Measurements from ENCODE around the gene SLFN5. TPM values are rescaled to one million over a fixed set of nuclear protein-coding genes. Genes with fewer than 3 reads are reported as not detected.
A peak's percentile ranks its signal among the peaks of the same experiment; 100 is the strongest.
"Not testable (repeated sequence)": the region's sequence is repeated elsewhere in the genome, so short reads cannot be mapped to it uniquely, and the experiment has no call there.

SLFN5 gene
- polyA plus RNA-seq (2011; rRNA removed) (32.6 and 65.3 TPM in 2 replicates), polyA minus RNA-seq (2011; rRNA and poly(A)+ RNA removed) (51.5 and 60.4 TPM in 2 replicates)

GRCh38 chr17:35242805-35243560 lies at the start of gene SLFN5:
SLFN5 (plus strand) TSS chr17:35243072; CDS start chr17:35258691, 15,619 bp downstream.
- H3K4me3 ChIP-seq (ENCODE audit: low read depth, low read length) = peak within 1 kb of the TSS; percentile 91
- ChIA-PET CTCF (interaction anchor here (1.2 to 1.5 kb wide), 2 partner anchors 68 to 150 kb away, joined by 3 read pairs; no protein-coding TSS in a partner anchor), POLR2A (no interaction called here)
- DNase-seq (ENCODE audit: low read depth) = peak; percentile 69
- no peaks in the 10 kb centered on the region for H3K27me3 ChIP-seq (ENCODE audit: control insufficient read depth, insufficient read depth, low read length)
- H3K36me3 ChIP-seq (ENCODE audit: control insufficient read depth, insufficient read depth, low read length) = peaks cover 4% of the 10 kb centered on the region
- no peak for TF ChIP-seq CTCF (IDR thresholded peaks at IDR 0.05; ENCODE audit: insufficient read depth, low read depth, low read length)

- H3K27me3 ChIP-seq (ENCODE audit: control insufficient read depth, insufficient read depth, low read length); POLR2A ChIA-PET; DNase-seq (ENCODE audit: low read depth); H3K36me3 ChIP-seq (ENCODE audit: control insufficient read depth, insufficient read depth, low read length); H3K4me3 ChIP-seq (ENCODE audit: low read depth, low read length); CTCF ChIA-PET: not testable (repeated sequence)
Measured at GRCh38 chr17:35194001-35194400, 48.9 kb upstream of the SLFN5 start, which contains the start of gene SLC35G3. SLC35G3 (minus strand) TSS chr17:35194393; CDS start chr17:35194307, 86 bp downstream.

DNA sequence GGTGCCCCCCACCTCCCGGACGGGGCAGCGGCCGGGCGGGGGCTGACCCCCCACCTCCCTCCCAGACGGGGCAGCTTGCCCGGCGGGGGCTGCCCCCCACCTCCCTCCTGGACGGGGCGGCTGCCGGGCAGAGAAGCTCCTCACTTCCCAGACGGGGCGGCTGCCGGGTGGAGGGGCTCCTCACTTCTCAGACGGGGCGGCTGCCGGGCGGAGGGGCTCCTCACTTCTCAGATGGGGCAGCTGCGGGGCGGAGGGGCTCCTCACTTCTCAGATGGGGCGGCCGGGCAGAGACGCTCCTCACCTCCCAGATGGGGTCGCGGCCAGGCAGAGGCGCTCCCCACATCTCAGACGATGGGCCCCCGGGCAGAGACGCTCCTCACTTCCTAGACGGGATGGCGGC lies 47.8 kb upstream of the SLFN5 start:
- H3K4me3 ChIP-seq (ENCODE audit: low read depth, low read length); H3K27me3 ChIP-seq (ENCODE audit: control insufficient read depth, insufficient read depth, low read length); DNase-seq (ENCODE audit: low read depth); CTCF ChIA-PET; POLR2A ChIA-PET; H3K36me3 ChIP-seq (ENCODE audit: control insufficient read depth, insufficient read depth, low read length): not testable (repeated sequence)

- H3K36me3 ChIP-seq (ENCODE audit: control insufficient read depth, insufficient read depth, low read length); CTCF ChIA-PET; POLR2A ChIA-PET; H3K27me3 ChIP-seq (ENCODE audit: control insufficient read depth, insufficient read depth, low read length); DNase-seq (ENCODE audit: low read depth); H3K4me3 ChIP-seq (ENCODE audit: low read depth, low read length): not testable (repeated sequence)
Measured at GRCh38 chr17:35202582-35202981, 40.3 kb upstream of the SLFN5 start.

DNA sequence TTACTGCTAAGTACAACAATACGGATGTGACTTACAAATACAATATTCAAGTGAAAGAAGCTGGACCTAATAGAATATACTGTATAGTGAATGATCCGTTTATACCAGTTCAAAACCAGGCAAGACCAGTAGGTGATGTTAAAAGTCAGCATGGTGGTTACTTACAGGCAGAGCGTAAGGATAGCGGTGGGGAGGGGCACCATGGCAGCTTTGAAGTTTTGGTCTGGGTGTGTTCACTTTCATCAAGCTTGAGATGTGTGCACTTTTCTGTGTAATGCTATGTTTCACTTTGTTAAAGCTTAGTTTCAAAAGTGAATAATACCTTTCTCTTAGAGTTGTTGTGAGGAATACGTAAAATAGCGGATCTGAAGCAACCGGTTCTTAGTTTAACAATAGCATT lies 32.1 kb upstream of the SLFN5 start:
- Histone ChIP-seq H3K4me3 (ENCODE audit: low read depth, low read length) (no peak overlapping the region), H3K27me3 (ENCODE audit: control insufficient read depth, insufficient read depth, low read length) (peaks cover 2% of the 10 kb centered on the region; the same call in 1 of the 2 replicates), H3K36me3 (ENCODE audit: control insufficient read depth, insufficient read depth, low read length) (no peaks in the 10 kb centered on the region)
- CTCF ChIA-PET = no interaction called here
- no peak for TF ChIP-seq CTCF (IDR thresholded peaks at IDR 0.05; ENCODE audit: insufficient read depth, low read depth, low read length)
- no peak for DNase-seq (ENCODE audit: low read depth)
- POLR2A ChIA-PET = no interaction called here

DNA sequence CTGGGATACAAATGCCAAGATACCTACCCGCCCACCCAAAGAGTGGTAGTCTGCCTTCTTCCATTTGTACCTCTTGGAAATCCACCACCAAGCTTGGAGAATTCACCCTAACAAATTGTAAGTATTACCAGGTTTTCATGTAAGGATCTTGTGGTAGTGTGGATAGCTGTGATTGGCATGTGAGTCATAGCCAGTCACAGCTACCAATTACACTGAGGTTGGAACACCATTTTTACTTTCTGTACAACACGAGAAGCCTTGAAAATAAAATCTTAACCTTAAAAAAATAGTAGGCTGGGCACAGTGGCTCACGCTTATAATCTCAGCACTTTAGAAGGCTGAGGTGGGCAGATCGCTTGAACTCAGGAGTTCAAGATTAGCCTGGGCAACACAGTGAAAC lies 30.2 kb upstream of the SLFN5 start:
- peaks cover 3% of the 10 kb centered on the region; the same call in 1 of the 2 replicates for H3K27me3 ChIP-seq (ENCODE audit: control insufficient read depth, insufficient read depth, low read length)
- no peak for DNase-seq (ENCODE audit: low read depth)
- no peak for TF ChIP-seq CTCF (IDR thresholded peaks at IDR 0.05; ENCODE audit: insufficient read depth, low read depth, low read length)
- H3K4me3 ChIP-seq (ENCODE audit: low read depth, low read length) = no peak overlapping the region
- no peaks in the 10 kb centered on the region for H3K36me3 ChIP-seq (ENCODE audit: control insufficient read depth, insufficient read depth, low read length)
- POLR2A ChIA-PET = no interaction called here
- CTCF ChIA-PET = no interaction called here
